Stimulated activated CD8-positive, alpha-beta memory T cell treated with anti-CD3 and anti-CD28 coated beads, Interleukin-12 subunit alpha, Interleukin-12 subunit beta, amount 100 ng/mL, for 1 hour (primary cell): ENCODE results near the gene XAB2.

Experiments used
- DNase-seq: peaks from one replicate; pipeline ENCODE4 v3.0.0-alpha.2; 2020; ENCODE audit warnings: low read depth

XAB2 gene

DNA sequence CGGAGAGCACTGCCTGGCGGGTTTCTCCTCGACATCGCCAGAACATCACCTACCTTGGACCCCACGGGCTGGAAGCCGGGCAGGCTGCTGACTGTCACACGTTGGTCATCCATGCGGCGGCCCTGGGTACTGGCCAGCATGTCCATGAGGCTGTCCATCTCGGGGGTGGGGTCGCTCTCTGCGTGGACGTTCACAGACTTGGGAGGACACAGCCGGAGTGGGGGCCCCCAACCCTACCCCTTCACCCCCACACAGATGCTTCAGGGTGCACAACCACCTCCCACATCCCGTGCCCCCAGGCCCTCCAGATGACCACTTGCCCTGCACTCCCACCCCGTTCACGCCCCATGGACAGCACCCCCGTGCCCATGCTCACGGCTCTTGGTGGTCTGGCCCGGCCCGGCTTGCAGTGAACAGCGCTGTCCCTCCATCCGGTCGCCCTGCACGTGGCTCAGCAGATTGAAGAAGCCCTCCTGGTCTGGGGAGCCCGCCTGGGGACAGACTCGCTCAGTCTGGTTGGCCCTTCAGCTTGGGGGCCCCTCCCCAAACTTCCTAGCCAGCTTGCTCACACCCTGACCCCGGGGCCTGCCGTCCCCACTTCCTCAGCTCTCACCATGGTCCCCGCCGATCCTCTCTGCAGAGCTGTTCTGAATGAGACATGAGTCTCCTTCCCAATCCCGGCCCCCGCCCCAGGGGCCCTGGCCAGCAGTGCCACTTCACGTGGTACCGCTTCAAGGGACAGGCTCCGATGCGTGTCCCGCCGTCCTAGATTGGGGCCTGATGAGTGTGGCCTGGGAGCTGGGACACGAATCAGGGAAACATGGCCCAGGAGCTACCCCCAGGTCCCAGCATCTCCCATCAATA, 3.2 kb upstream of the XAB2 start:
- DNase-seq: no peak

DNA sequence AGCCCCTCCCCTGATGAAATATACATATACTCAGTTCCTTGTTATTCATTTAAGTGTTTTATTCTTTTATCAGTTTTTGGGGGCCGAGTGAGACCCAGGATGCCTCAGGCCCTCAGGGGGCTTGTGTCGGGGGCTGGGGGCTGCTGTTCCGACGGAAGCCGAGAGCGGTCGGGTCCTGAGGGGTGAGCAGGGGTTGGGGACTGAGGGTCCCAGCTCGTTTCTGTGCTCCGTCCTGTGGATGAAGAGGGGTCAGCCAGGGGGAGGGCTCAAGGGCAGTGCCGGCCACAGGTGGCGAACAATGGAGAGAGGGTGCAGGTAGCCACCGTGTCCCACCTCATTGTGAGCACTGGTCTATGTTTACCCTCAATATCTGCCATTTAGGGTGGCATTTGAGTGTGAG, 2.2 kb upstream of the XAB2 start:
- DNase-seq: no peak

GRCh38 chr19:7628589-7629311, 595 bp downstream of the XAB2 start:
- DNase-seq: no peak

DNA sequence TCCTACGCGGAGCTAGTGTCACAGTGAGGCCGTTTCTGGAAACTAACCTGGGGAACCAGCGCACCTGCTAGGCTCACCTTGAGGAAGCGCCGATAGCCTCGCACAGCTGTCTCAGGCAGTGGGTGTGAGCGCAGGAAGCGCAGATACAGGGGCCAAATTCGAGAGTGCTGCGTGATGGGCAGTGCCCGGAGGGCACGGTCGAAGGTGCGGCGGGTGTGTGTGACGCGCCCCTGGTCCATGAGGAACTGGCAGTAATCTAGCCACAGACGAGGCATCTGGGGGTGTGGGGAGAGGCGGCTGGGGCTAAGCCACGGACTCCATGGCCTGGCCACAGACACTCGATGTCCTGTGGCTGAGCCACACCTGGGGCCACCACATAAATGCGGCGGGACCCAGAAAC, 2.2 kb downstream of the XAB2 start:
- no peak for DNase-seq

GRCh38 chr19:7625763-7626372, 3.5 kb downstream of the XAB2 start:
- DNase-seq: no peak

GRCh38 chr19:7624810-7625209, 4.5 kb downstream of the XAB2 start:
- no peak for DNase-seq

DNA sequence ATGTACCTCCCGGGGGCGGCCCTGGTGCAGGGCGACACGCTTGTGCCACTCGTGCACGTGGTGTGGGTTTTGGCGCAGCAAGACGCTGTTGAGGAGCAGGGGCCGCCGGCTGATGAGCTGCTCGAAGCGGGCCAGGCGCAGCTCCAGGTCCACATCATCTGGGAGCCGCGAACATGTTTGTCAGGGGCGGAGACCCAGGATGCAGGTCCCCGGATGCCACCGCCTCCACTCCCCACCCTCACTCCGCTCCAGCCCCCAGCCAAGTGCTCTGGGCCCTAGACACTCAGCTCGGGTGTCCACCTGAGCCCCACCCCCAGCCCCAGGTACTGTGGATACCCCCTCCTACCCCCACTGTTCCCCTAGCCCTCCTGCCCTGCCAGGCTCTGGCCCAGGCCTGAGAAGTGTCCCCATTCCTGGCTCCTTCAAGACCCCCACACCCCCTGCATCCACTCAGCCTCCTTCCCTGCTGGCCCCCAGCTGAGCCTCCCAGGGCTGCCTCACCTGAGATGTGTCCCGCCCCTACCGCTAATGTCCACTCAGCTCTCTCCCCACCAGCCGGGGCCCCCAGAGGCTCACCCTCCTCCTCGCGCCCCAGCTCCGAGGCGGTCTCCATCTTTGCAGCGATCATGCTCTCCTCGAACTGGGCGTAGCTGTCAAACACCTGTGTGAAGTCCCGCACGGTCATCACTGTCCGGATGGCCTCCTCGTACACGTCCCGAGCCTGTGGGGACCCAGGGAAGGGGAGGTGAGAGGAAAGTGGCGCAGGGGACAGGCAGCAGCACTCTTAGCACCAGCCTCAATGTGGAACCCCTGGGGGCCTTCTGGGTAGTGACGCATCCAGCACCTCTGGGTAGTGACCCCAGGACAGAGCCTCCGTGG, 5.4 kb downstream of the XAB2 start:
- DNase-seq: no peak

GRCh38 chr19:7622933-7623685, 6.2 kb downstream of the XAB2 start:
- no peak for DNase-seq

DNA sequence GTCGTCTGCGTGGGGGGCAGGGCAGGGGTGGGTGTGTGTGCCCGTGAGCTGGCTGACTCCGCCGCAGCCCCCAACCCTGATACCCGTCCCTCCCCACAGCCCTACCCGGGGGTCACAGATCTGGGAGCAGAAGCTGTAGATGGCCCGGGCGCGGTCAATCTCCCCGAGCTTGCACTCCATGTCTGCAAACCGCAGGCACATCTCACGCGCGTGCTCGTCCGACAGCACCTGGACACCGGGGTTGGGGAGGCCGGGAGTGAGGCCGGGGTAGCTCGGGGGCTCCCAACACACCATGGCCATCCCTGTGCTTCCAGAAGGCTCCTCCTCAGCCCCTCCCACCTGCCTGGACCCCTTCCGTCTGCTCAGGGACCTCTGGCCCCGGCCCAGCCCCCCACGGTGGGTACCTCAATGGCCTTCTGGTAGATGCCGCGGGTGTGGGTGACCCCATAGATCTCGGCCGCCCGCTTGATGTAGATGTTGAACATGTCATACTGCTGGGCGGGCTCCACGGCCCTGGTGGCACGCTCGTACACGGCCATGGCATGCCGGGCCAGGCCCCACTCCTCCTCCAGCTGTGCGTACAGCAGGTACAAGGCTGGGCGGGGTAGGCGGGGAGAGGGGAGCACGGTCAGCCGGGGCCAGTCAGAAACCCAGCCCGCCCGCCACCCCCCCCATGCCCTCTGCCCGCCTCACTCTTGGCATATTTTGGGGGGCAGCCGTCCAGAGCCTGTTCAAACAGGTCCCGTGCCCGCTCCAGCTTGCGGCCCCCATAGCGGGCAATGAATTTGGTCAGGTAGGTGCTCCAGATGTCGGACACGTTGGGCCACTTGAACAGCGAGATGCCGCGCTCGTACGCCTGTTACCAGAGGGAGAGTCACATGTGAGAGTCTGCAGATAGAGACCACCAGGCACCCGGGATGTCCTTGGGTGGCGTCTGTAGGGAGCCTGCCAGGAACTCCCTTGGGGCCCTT, 8.6 kb downstream of the XAB2 start:
- DNase-seq: no peak

DNA sequence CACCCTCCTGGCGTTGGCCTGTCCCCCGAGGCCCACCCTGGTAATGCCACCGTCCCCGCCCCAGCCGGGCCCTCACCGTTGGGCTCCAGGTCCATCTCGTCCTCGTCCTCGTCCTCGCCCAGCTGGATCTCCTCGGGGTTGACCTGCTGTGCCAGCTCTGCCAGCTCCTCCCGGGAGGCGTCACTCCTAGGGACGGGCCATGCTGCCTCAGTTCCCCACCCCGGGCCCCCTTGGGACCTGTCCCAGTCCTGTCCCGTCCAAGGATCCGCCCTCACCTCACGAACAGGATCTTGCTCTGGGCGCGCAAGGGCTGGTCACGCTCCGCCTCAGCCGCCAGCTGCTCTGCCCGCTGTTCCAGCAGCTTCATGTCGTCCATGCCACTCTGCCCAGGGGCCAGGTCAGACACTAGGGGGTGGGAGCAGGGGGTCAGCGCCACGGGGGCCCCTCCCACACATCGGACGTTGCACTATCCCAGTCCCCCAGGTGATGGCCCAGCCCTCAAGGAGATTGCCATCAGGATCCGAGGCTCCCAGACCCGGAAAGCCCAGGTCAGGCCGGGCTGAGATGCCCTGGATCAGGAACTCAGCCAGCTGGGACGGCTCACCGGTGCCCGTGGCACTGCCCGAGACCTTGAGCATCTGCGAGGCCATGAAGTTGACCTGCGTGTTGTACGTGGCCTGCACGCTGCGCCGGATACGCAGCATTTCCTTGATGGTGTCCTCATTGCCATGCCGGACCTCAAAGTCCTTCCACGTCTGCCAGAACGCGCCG, 9.5 kb downstream of the XAB2 start:
- DNase-seq: no peak

GRCh38 chr19:7618771-7619510, 10.4 kb downstream of the XAB2 start:
- DNase-seq: no peak

DNA sequence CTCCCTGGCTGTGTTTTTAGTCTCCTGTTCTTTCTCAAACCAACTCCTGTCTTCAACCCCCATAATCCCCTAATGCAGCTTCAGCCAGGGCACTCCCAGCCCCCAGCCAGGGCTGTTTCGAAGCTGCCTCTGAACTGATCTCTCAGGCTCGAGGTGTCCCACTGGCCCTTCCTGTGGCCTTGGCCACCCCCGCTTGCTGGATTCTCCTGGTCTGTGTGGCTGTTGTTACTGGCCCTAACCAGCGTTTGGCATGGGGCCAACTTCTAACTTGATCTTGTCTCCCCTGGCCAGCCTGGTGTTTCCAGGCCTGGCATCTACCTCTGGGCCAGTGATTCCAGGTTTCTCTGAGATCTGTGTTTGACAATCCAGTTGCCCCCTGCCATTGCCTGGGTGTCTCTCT, 11.0 kb downstream of the XAB2 start:
- DNase-seq: no peak

DNA sequence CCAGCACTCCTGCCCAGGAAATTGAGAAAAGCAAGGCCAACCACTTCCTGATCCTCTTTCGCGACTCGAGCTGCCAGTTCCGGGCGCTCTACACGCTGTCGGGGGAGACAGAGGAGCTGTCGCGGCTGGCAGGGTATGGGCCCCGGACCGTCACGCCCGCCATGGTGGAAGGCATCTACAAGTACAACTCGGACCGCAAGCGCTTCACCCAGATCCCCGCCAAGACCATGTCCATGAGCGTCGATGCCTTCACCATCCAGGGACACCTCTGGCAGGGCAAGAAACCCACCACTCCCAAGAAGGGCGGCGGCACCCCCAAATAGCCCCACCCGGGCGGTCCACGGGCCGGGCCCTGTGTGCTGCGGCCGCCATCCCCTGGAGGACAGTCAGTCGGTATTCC, 11.6 kb downstream of the XAB2 start:
- no peak for DNase-seq

GRCh38 chr19:7617172-7617571, 12.2 kb downstream of the XAB2 start:
- no peak for DNase-seq

DNA sequence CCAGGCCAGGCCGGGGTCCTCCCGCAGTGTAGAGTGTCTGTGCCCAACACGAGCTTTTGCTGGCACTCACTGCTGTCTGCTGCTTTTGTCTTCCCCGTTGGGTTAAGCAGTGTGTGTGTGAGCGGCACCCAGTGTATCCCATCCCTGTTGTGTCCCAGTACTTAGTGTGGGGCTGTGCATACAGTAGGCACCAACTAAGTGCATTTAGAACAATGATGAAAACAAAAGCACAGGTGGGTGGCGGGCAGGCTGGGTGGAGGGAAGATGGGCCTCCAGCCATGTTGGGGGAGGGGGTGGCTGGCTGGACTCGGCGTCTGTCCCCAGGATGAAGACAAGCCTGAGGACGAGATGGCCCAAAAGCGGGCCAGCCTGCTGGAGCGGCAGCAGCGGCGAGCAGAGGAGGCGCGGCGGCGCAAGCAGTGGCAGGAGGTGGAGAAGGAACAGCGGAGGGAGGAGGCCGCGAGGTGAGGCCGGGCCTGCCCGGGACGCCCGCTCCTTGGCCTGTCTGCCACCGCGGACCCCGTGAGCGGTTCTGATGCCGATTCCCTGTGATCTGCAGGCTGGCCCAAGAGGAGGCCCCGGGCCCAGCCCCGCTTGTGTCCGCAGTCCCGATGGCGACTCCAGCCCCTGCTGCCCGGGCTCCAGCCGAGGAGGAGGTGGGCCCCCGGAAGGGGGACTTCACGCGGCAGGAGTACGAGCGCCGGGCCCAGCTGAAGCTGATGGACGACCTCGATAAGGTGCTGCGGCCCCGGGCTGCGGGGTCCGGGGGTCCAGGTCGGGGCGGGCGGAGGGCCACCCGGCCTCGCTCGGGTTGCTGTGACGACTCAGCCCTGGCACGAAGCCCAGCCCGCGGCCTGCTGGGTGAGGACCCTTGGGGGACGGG, 14.2 kb downstream of the XAB2 start:
- DNase-seq: no peak

- no peak for DNase-seq
Observed at GRCh38 chr19:7612282-7613274, 16.8 kb downstream of the XAB2 start.
